Caco-2 (cell line): ENCODE measurements around the gene HEXA. TPM values are rescaled to one million over a fixed set of nuclear protein-coding genes. Genes with fewer than 3 reads are reported as not detected.
"Not testable (repeated sequence)": the region's sequence is repeated elsewhere in the genome, so short reads cannot be mapped to it uniquely, and the experiment has no call there.

Experiments
- BruUV-seq: library from RNA; stranded (reverse); fragments of 400-500 nt; replicated peaks from 2 replicates; lab custom pipeline; 2021; lab: Mats Ljungman, UMichigan
- CTCF ChIA-PET: fragments of 300-600 bp; sonication (Branson Sonifier 250); formaldehyde crosslinking; loops from one replicate; lab custom pipeline; 2022; ENCODE audit warnings: antibody characterized with exemption; lab: Charles Lee
- POLR2A ChIA-PET: fragments of 300-600 bp; sonication (Branson Sonifier 250); formaldehyde crosslinking; loops from one replicate; lab custom pipeline; 2022; ENCODE audit warnings: antibody characterized with exemption; lab: Charles Lee
- DNase-seq, 2 experiments: peaks; one replicate each; pipeline versions ENCODE4 v3.0.0 to v3.0.0-alpha.2; 2020 to 2022
- H3K27me3 ChIP-seq: replicated peaks from 2 replicates; pipeline ENCODE4 v1.6.0; 2011; ENCODE audit warnings: low read length; ENCODE audit not compliant: control insufficient read depth, insufficient read depth
- H3K36me3 ChIP-seq: 2 replicates; pipeline ENCODE4 v1.5.1; 2011; ENCODE audit warnings: low read length; ENCODE audit not compliant: control insufficient read depth, insufficient read depth
- H3K4me1 ChIP-seq: fragments of 250-450 bp; sonication (Bioruptor Pico); 2 replicates; pipeline ENCODE4 v1.5.1; 2020; ENCODE audit warnings: mild to moderate bottlenecking
- H3K4me3 ChIP-seq: 2 replicates; pipeline ENCODE4 v1.5.1; 2011; ENCODE audit warnings: low read depth, mild to moderate bottlenecking, control low read depth, low read length
- H3K9me3 ChIP-seq: fragments of 250-450 bp; sonication (Bioruptor Pico); 2 replicates; pipeline ENCODE4 v1.5.1; 2020; ENCODE audit warnings: mild to moderate bottlenecking, moderate library complexity
- H3K27ac Mint-ChIP-seq: one replicate; pipeline ENCODE4 v1.8.0; 2022; ENCODE audit warnings: mixed read lengths; ENCODE audit not compliant: unreplicated experiment
- H3K27me3 Mint-ChIP-seq: one replicate; pipeline ENCODE4 v1.8.0; 2022; ENCODE audit warnings: mixed read lengths; ENCODE audit not compliant: insufficient read depth, unreplicated experiment
- H3K36me3 Mint-ChIP-seq: one replicate; pipeline ENCODE4 v1.8.0; 2022; ENCODE audit warnings: mild to moderate bottlenecking, mixed read lengths; ENCODE audit not compliant: insufficient read depth, unreplicated experiment
- H3K4me1 Mint-ChIP-seq: one replicate; pipeline ENCODE4 v1.8.0; 2022; ENCODE audit warnings: low read depth, mixed read lengths; ENCODE audit not compliant: unreplicated experiment
- H3K4me3 Mint-ChIP-seq: one replicate; pipeline ENCODE4 v1.8.0; 2022; ENCODE audit warnings: mild to moderate bottlenecking, moderate library complexity, mixed read lengths; ENCODE audit not compliant: unreplicated experiment
- H3K9me3 Mint-ChIP-seq: one replicate; pipeline ENCODE4 v1.8.0; 2022; ENCODE audit warnings: mixed read lengths; ENCODE audit not compliant: unreplicated experiment
- CTCF ChIP-seq, 2 experiments: fragments of 200-600 bp in 1 of 2; IDR thresholded peaks; 1 replicate in 1 of 2; 2 replicates in 1 of 2; pipeline versions ENCODE4 v1.5.1 to v1.8.0; 2011 to 2022; ENCODE audit warnings: antibody characterized with exemption in 1 of 2, control low read depth in 1 of 2, inconsistent platforms in 1 of 2, low read depth in 1 of 2, low read length in 1 of 2, mild to moderate bottlenecking in 1 of 2, moderate library complexity in 1 of 2; ENCODE audit not compliant: insufficient read depth in 1 of 2, severe bottlenecking in 1 of 2, unreplicated experiment in 1 of 2
- intact Hi-C: fragments of 100-400 bp; cut with micrococcal nuclease; formaldehyde crosslinking; loops from one replicate; pipeline ENCODE4 v1.10.0; 2022; ENCODE audit not compliant: unreplicated experiment
- total RNA-seq: library from RNA; stranded (reverse); gene quantifications from 2 replicates; pipeline ENCODE4 v1.2.3, GENCODE V29; 2022

HEXA gene
- total RNA-seq, 1 experiment from 2014 or later = 151 TPM

GRCh38 chr15:72398648-72399047 is 22.8 kb upstream of the HEXA start:
- no peaks in the 10 kb centered on the region for H3K4me1 Mint-ChIP-seq
- CTCF ChIA-PET = no interaction called here

GRCh38 chr15:72397796-72398588 is 22.2 kb upstream of the HEXA start, which contains the start of gene TMEM202:
TSS of gene TMEM202 (plus strand) at chr15:72398305. CDS start at chr15:72398327, 22 bp downstream.
- no peak within 1 kb of the TSS for H3K27ac Mint-ChIP-seq
- ChIA-PET POLR2A (no interaction called here), CTCF (no interaction called here)
- no peaks in the 10 kb centered on the region for H3K36me3 Mint-ChIP-seq
- no peaks in the 10 kb centered on the region for H3K36me3 ChIP-seq
- H3K27me3 ChIP-seq = no peaks in the 10 kb centered on the region
- DNase-seq = no peak
- no peak for TF ChIP-seq CTCF (IDR thresholded peaks at IDR 0.05; ENCODE audit: insufficient read depth in 1 of 2, low read depth in 1 of 2, low read length in 1 of 2, severe bottlenecking in 1 of 2, unreplicated experiment in 1 of 2)
- no peaks in the 10 kb centered on the region for H3K4me1 Mint-ChIP-seq
- intact Hi-C loops = no loop called here
- H3K27me3 Mint-ChIP-seq = peaks cover 2% of the 10 kb centered on the region
- no TSS peak for BruUV-seq
- no peaks in the 10 kb centered on the region for H3K9me3 ChIP-seq
- no peaks in the 10 kb centered on the region for H3K4me1 ChIP-seq
- no peak within 1 kb of the TSS for H3K4me3 ChIP-seq
- no peak within 1 kb of the TSS for H3K4me3 Mint-ChIP-seq
- no peaks in the 10 kb centered on the region for H3K9me3 Mint-ChIP-seq

More at GRCh38 chr15:72398648-72399047, 22.8 kb upstream of the HEXA start:
- no peak overlapping the region for H3K27ac Mint-ChIP-seq
- no TSS peak for BruUV-seq
- Histone ChIP-seq H3K4me1 (no peaks in the 10 kb centered on the region), H3K9me3 (no peaks in the 10 kb centered on the region), H3K27me3 (no peaks in the 10 kb centered on the region), H3K4me3 (no peak overlapping the region), H3K36me3 (no peaks in the 10 kb centered on the region)
- no peaks in the 10 kb centered on the region for H3K27me3 Mint-ChIP-seq
- H3K36me3 Mint-ChIP-seq = no peaks in the 10 kb centered on the region
- intact Hi-C loops = no loop called here
- no peak overlapping the region for H3K4me3 Mint-ChIP-seq
- no peak for TF ChIP-seq CTCF (IDR thresholded peaks at IDR 0.05; ENCODE audit: insufficient read depth in 1 of 2, low read depth in 1 of 2, low read length in 1 of 2, severe bottlenecking in 1 of 2, unreplicated experiment in 1 of 2)
- H3K9me3 Mint-ChIP-seq = no peaks in the 10 kb centered on the region
- DNase-seq = no peak
- POLR2A ChIA-PET = no interaction called here

- H3K9me3 Mint-ChIP-seq, CTCF ChIA-PET, H3K27me3 Mint-ChIP-seq, H3K4me3 Mint-ChIP-seq, H3K36me3 Mint-ChIP-seq, H3K9me3 ChIP-seq, H3K4me1 Mint-ChIP-seq, BruUV-seq, H3K4me1 ChIP-seq, H3K4me3 ChIP-seq, DNase-seq, POLR2A ChIA-PET, H3K27ac Mint-ChIP-seq, H3K36me3 ChIP-seq, intact Hi-C loops, H3K27me3 ChIP-seq: not testable (repeated sequence)
These were observed 20.5 kb upstream of the HEXA start for GRCh38 chr15:72396331-72396730.
